B cell (primary cell): Measurements from ENCODE around the gene LTBP2.

ENCODE experiments used
- EZH2 ChIP-seq: IDR thresholded peaks from 2 replicates; pipeline ENCODE4 v1.6.1; 2012; ENCODE audit warnings: borderline replicate concordance, low read depth, mild to moderate bottlenecking, moderate library complexity, low read length; ENCODE audit not compliant: insufficient read depth, poor library complexity, severe bottlenecking
- TF ChIP-seq, protein P1 (sequence below): fragments of 200-600 bp; IDR thresholded peaks from one replicate; pipeline ENCODE4 v1.8.0; 2022; ENCODE audit warnings: antibody characterized with exemption, mild to moderate bottlenecking

DNA sequence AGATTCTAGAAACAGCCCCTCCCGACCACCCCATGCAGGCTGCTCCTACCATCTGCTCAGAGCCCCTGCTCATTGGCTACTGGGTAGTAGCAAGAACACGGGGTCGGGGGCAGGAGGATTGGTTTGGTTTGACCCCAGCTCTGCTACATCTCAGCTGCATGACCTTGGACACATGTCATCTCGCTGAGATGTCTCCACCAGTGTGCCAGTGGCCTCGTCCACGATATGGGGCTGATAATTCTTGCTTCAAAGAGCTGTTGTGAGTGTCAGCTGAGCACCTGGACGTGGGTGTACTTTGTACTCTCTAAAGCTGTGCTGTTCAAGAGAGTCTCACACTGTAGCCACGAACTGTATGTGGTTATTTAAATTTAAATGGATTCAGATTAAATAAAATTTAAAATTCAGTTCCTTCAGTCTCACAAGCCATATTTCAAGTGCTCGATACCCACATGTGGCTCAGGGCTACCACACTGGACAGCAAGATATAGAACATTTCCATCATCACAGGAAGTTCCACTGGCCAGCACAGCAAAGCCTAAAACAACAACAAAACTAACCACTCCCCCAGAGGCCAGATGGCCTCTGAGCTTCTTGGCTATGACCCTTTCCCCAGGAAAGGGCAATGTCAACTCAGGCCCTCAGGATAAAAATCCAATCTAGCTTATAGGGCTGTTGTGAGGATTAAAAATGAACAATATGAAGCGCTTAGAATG, 18.6 kb downstream of the LTBP2 start:
- TF ChIP-seq, protein P1, sequence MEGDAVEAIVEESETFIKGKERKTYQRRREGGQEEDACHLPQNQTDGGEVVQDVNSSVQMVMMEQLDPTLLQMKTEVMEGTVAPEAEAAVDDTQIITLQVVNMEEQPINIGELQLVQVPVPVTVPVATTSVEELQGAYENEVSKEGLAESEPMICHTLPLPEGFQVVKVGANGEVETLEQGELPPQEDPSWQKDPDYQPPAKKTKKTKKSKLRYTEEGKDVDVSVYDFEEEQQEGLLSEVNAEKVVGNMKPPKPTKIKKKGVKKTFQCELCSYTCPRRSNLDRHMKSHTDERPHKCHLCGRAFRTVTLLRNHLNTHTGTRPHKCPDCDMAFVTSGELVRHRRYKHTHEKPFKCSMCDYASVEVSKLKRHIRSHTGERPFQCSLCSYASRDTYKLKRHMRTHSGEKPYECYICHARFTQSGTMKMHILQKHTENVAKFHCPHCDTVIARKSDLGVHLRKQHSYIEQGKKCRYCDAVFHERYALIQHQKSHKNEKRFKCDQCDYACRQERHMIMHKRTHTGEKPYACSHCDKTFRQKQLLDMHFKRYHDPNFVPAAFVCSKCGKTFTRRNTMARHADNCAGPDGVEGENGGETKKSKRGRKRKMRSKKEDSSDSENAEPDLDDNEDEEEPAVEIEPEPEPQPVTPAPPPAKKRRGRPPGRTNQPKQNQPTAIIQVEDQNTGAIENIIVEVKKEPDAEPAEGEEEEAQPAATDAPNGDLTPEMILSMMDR = no peak
- no peak for TF ChIP-seq EZH2
